HepG2 (cell line): ENCODE results near the gene TMED6. TPM values are rescaled to one million over a fixed set of nuclear protein-coding genes. Genes with fewer than 3 reads are reported as not detected.

Experiments
- CENPT ChIP-seq: sonication (generic); formaldehyde crosslinking; IDR thresholded peaks from 2 replicates; pipeline ENCODE4 v1.8.0; 2022; ENCODE audit warnings: low read depth, mild to moderate bottlenecking, moderate library complexity, missing genetic modification reagents
- HOMEZ ChIP-seq: IDR thresholded peaks from 2 replicates; pipeline ENCODE4 v1.6.1; 2016; ENCODE audit warnings: low read depth
- IRX3 ChIP-seq: sonication (generic); formaldehyde crosslinking; IDR thresholded peaks from 2 replicates; pipeline ENCODE4 v1.8.1; 2023; ENCODE audit warnings: mild to moderate bottlenecking, low read depth, missing genetic modification reagents, borderline replicate concordance
- JUND ChIP-seq: sonication (generic); formaldehyde crosslinking; IDR thresholded peaks from 2 replicates; pipeline ENCODE4 v1.8.0; 2022; ENCODE audit warnings: mild to moderate bottlenecking, missing genetic modification reagents
- KLF11 ChIP-seq: IDR thresholded peaks from 2 replicates; pipeline ENCODE4 v1.6.1; 2016; ENCODE audit warnings: missing compliant biosample characterization
- MTA1 ChIP-seq: sonication (generic); formaldehyde crosslinking; IDR thresholded peaks from 2 replicates; pipeline ENCODE4 v1.4.0; 2020; ENCODE audit warnings: missing genetic modification reagents, mild to moderate bottlenecking, borderline replicate concordance
- MXI1 ChIP-seq: IDR thresholded peaks from 3 replicates; pipeline ENCODE4 v1.6.1; 2012; ENCODE audit warnings: low read depth, low read length, inconsistent platforms, borderline replicate concordance
- NFATC3 ChIP-seq: sonication (generic); formaldehyde crosslinking; IDR thresholded peaks from 2 replicates; pipeline ENCODE4 v1.5.1; 2020; ENCODE audit warnings: mild to moderate bottlenecking, missing genetic modification reagents
- NFE2L1 ChIP-seq: sonication (generic); formaldehyde crosslinking; IDR thresholded peaks from 2 replicates; pipeline ENCODE4 v1.4.0; 2020; ENCODE audit warnings: missing genetic modification reagents, mild to moderate bottlenecking, borderline replicate concordance
- NR1H2 ChIP-seq: sonication (generic); formaldehyde crosslinking; IDR thresholded peaks from 2 replicates; pipeline ENCODE4 v1.8.1; 2022; ENCODE audit warnings: low read depth, missing genetic modification reagents, borderline replicate concordance
- PAXIP1 ChIP-seq: sonication (generic); formaldehyde crosslinking; conservative IDR thresholded peaks from 2 replicates; pipeline ENCODE4 v1.4.0; 2020; ENCODE audit warnings: mild to moderate bottlenecking, missing genetic modification reagents, moderate library complexity
- TFDP2 ChIP-seq: sonication (generic); formaldehyde crosslinking; IDR thresholded peaks from 2 replicates; pipeline ENCODE4 v1.4.0; 2020; ENCODE audit warnings: missing genetic modification reagents
- ZBTB38 ChIP-seq: sonication (generic); formaldehyde crosslinking; IDR thresholded peaks from 2 replicates; pipeline ENCODE4 v1.5.1; 2020; ENCODE audit warnings: mild to moderate bottlenecking, missing genetic modification reagents
- ZKSCAN8 ChIP-seq: IDR thresholded peaks from 2 replicates; pipeline ENCODE4 v1.6.1; 2016; ENCODE audit warnings: borderline replicate concordance, missing genetic modification reagents, missing compliant biosample characterization
- ZNF101 ChIP-seq: sonication (generic); formaldehyde crosslinking; IDR thresholded peaks from 2 replicates; pipeline ENCODE4 v1.4.0; 2020; ENCODE audit warnings: mild to moderate bottlenecking, low read depth, missing genetic modification reagents, borderline replicate concordance
- ZNF414 ChIP-seq: sonication (generic); formaldehyde crosslinking; IDR thresholded peaks from 2 replicates; pipeline ENCODE4 v1.5.0; 2020; ENCODE audit warnings: missing genetic modification reagents
- ZNF441 ChIP-seq: sonication (generic); formaldehyde crosslinking; IDR thresholded peaks from 2 replicates; pipeline ENCODE4 v1.7.0; 2021; ENCODE audit warnings: missing genetic modification reagents, borderline replicate concordance
- ZNF616 ChIP-seq: sonication (generic); formaldehyde crosslinking; IDR thresholded peaks from 2 replicates; pipeline ENCODE4 v1.5.0; 2020; ENCODE audit warnings: low read depth, mild to moderate bottlenecking, missing genetic modification reagents
- ZNF766 ChIP-seq: sonication (generic); formaldehyde crosslinking; IDR thresholded peaks from 2 replicates; pipeline ENCODE4 v1.5.0; 2020; ENCODE audit warnings: missing genetic modification reagents, borderline replicate concordance
- ZNF790 ChIP-seq: sonication (generic); formaldehyde crosslinking; IDR thresholded peaks from 2 replicates; pipeline ENCODE4 v1.8.0; 2022; ENCODE audit warnings: missing genetic modification reagents, mild to moderate bottlenecking, borderline replicate concordance
- ZNF879 ChIP-seq: sonication (generic); formaldehyde crosslinking; IDR thresholded peaks from 2 replicates; pipeline ENCODE4 v1.8.1; 2023; ENCODE audit warnings: missing genetic modification reagents
- polyA plus RNA-seq, 8 experiments: library from polyadenylated mRNA; depleted of rRNA in 3 of 8; stranded (reverse) in 7 of 8; unstranded in 1 of 8; fragments of >200 nt; fragmentation: Illumina TruSeq in 4 of 8; extraction: Trizol in 4 of 8; gene quantifications; 2 replicates each; pipeline versions ENCODE4 v1.2.1 to v1.2.3, GENCODE V29; 2011 to 2016; ENCODE audit warnings: low read depth in 4 of 8, missing spikeins in 1 of 8, mixed read lengths in 1 of 8; ENCODE audit not compliant: insufficient read depth in 1 of 8
- total RNA-seq, 5 experiments: library from RNA; depleted of rRNA; stranded (reverse); fragments of >200 nt; fragmentation: Illumina TruSeq; extraction: Trizol; gene quantifications; 2 replicates each; pipeline ENCODE4 v1.2.3, GENCODE V29; 2016; ENCODE audit warnings: low read depth in 1 of 5

TMED6 gene
- total and polyA plus RNA-seq, 2 of the 13 experiments (the other 11 are each of a cell fraction or from before 2014, with no cell fraction given) = 9.8 to 14.4 TPM

GRCh38 chr16:69338557-69339288, 12.9 kb downstream of the TMED6 start (continued):
- TF ChIP-seq ZNF790 = peak; percentile 59; the same call in 1 of the 2 replicates
- peak; percentile 18; the same call in 1 of the 2 replicates for TF ChIP-seq ZBTB38 (CRISPR knock-in tag)
- TF ChIP-seq NFE2L1 = 0 out of 2 replicates have a peak, but pooled peaks have one; percentile 4
- TF ChIP-seq ZNF414 = no peak
- TF ChIP-seq JUND (CRISPR knock-in tag) = 0 out of 2 replicates have a peak, but pooled peaks have one; percentile 2
- TF ChIP-seq MTA1 (CRISPR knock-in tag) = 0 out of 2 replicates have a peak, but pooled peaks have one; percentile 82
- TF ChIP-seq TFDP2 (CRISPR knock-in tag) = 0 out of 2 replicates have a peak, but pooled peaks have one; percentile 6
- 0 out of 3 replicates have a peak, but pooled peaks have one; percentile 26 for TF ChIP-seq MXI1
- TF ChIP-seq IRX3 (CRISPR knock-in tag) = 0 out of 2 replicates have a peak, but pooled peaks have one; percentile 7
- no peak for TF ChIP-seq ZNF766 (CRISPR knock-in tag)
- TF ChIP-seq CENPT = no peak
- no peak for TF ChIP-seq KLF11 (CRISPR knock-in tag)
- TF ChIP-seq NR1H2 = no peak
- TF ChIP-seq ZNF616 (CRISPR knock-in tag) = 0 out of 2 replicates have a peak, but pooled peaks have one; percentile 52
- TF ChIP-seq ZNF441 = peak; percentile 18; the same call in 1 of the 2 replicates
- TF ChIP-seq NFATC3 (CRISPR knock-in tag) = no peak
- TF ChIP-seq PAXIP1 (CRISPR knock-in tag) = no peak
- no peak for TF ChIP-seq HOMEZ
- TF ChIP-seq ZNF879 (CRISPR knock-in tag) = peak; percentile 4; the same call in 1 of the 2 replicates
- TF ChIP-seq ZKSCAN8 = 0 out of 2 replicates have a peak, but pooled peaks have one; percentile 1
- 0 out of 2 replicates have a peak, but pooled peaks have one; percentile 12 for TF ChIP-seq ZNF101 (CRISPR knock-in tag)
